Measurements from ENCODE around the gene ACSM5.

ACSM5 gene, protein sequence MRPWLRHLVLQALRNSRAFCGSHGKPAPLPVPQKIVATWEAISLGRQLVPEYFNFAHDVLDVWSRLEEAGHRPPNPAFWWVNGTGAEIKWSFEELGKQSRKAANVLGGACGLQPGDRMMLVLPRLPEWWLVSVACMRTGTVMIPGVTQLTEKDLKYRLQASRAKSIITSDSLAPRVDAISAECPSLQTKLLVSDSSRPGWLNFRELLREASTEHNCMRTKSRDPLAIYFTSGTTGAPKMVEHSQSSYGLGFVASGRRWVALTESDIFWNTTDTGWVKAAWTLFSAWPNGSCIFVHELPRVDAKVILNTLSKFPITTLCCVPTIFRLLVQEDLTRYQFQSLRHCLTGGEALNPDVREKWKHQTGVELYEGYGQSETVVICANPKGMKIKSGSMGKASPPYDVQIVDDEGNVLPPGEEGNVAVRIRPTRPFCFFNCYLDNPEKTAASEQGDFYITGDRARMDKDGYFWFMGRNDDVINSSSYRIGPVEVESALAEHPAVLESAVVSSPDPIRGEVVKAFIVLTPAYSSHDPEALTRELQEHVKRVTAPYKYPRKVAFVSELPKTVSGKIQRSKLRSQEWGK

DNA sequence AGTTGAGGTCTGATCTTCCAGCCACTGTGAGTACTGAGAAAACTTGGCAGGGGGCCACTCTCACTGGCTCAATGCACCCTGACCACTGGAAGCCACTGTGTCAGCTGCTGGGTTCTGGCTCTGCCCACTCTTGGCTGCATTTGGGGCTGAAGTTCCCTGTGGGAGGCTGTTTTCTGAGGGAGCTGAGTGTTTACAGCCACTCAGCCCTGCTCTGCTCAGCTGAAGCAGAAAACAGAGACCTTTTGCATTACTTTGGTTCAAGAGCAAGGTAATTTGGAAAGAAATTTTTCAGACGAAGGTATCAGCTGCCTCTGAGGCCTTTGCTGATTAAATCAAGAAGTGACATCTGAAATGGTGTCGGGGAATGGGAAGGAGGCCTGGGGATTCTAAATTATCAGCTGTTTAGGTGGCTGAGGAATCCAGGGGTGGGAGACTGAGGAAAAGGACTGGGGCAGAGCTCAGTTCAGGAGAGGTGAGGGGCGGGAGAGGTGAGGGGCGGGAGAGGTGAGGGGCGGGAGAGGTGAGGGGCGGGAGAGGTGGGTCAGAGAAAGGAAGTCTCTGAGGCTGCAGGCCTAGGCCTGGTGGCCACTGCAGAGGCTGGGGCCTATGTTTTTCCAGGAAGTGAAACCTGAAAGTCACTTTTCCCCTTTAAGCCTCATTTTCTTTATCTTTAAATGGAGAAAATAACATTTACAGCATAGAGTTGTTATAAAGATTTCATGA is at the start of gene ACSM5:
Gene ACSM5, plus strand, starts transcription at position 137 of the 723 bp plus-strand sequence. CDS start 1,951 bp downstream, outside the sequence.
- DNase-seq (ENCODE audit: low spot score), result no peak

DNA sequence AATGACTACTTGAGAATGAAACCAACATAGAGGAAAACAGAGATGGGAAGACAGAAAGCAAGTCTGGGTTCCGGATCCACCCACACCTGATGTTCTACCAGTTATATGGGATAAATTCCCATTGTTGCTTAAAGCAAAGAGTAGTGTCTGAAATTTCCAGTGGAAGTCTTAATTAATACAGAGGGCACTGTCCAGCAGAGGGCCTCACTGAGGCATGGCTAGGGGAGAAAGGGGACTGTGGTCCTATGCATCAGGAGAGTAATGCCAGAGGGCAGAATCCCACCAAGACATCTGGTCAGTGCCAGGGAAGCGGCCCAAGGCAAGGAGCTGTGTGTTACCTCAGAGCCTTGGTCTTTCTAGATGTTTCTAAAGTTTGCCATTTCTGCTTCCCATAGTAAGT is 49.3 kb upstream of the ACSM5 start:
- no peak for DNase-seq (ENCODE audit: low spot score)

DNA sequence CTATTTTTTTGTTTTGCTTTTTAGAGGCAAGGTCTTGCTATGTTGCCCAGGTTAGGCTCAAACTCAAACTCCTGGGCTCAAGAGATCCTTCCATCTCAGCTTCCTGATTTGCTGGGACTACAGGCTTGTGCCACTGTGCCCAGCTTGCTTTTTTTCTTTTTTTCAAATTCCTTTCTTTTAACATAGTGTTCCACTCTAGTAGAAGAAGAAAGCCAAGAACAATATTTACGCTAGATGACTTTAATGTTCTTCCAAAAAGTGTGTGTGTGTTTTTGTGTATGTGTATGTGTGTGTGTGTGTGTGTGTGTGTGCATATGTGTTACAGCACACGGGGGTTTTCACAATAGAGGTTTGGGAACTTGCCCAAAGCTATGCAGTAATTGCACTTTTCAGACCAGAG is 46.1 kb upstream of the ACSM5 start:
- no peak for DNase-seq (ENCODE audit: low spot score)

DNA sequence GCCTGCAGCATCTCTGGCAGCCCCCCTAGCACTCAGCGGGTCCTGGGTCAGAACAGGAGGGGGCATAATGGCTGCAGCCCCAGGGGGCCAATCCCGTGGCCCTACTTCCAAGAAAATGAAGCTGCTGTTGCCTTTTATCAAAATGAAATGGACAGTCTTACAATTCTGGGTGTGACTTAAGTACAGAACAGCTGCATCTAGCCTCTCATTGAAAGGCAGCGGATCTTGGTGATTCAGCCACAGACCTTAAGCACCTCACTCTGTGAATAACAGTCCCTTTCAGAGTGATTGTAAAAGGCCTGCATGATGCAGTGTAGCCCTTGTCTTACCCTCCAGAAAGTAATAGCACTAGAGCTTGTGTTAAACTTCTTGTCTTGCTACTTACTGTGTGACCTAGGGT is 45.3 kb upstream of the ACSM5 start:
- no peak for DNase-seq (ENCODE audit: low spot score)

DNA sequence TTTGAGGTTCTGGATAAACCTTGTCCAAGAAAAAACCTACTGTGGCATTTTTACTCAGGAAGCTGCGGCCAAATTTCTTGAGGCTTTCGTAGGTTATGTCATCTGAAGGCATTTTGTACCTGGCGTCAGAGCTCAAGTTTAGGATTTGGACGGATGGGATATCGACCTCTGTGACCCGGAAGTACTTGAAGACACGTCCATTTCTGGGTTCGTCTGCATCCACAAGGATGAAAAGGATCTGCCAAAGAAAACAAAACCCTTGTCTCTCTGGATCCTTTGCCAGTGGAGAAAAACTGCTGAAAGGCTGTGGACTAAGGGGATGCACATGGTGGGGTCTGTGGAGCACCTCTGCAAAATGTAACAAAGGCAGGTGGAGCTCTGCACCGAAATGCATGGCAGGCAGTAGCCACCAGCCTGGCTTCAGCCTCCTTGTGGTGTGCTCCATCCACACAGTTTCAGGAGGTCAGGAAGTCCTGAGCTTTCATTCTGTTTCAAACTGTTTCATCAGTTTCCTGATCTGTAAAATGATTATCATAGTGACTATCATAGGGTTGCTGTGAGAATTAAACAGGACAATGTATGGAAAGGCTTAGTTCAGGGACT is 39.8 kb upstream of the ACSM5 start:
- DNase-seq (ENCODE audit: low spot score), result no peak

DNA sequence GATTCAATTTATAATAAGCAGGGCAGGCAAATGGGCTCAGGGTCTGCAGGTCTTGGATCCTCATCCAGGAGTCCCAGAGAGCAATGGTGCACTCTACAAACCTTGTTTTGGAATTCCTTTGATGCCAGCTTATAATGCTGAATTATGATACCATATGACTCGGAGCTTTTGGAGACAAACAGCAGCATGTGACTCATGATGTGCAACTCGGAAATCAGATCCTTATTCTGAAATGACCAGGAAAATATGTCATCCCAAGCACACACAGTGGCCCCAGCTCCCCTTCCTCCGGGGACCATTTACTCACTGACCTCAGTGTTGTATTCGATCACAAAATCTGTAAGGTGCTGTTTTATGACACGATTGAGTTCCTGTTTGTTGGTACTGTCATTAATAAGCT is 36.6 kb upstream of the ACSM5 start:
- DNase-seq (ENCODE audit: low spot score), result no peak

DNA sequence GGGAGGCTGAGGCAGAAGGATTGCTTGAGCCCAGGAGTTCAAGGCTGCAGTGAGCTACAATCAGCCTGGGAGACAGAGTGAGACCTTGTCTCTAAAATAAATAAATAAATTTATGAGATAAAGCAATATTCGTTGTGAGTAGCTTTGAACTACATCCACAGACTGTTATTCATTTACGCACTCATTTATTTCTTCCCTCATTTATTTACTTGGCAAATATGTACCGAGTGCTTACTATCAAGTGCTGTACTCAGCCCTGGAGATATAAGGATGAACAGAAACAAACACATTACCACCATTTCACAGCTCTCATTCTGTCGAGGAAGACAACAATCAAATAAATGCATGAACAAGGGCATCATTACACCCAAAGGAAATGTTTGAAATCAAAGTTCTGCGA is 32.2 kb upstream of the ACSM5 start:
- no peak for DNase-seq (ENCODE audit: low spot score)

DNA sequence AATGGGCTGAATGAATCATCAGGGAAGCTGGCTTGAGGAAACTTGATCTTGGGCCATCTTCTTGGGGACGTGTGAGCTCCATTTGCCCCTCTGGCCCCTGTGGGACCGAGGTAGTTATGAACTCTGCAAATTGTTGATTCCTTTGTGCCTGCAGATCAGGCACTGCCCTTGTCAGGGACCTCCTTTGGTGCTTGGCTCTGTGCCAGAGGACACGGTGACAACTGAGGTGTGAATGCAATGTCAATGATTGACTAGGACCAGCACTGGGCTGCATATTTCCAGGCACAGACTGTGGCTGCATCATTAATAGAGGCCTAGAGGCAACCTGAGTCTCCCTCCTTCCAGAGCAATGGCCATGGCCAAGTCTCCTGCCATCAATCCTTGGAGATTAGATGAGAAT is 28.6 kb upstream of the ACSM5 start:
- DNase-seq (ENCODE audit: low spot score), result no peak

DNA sequence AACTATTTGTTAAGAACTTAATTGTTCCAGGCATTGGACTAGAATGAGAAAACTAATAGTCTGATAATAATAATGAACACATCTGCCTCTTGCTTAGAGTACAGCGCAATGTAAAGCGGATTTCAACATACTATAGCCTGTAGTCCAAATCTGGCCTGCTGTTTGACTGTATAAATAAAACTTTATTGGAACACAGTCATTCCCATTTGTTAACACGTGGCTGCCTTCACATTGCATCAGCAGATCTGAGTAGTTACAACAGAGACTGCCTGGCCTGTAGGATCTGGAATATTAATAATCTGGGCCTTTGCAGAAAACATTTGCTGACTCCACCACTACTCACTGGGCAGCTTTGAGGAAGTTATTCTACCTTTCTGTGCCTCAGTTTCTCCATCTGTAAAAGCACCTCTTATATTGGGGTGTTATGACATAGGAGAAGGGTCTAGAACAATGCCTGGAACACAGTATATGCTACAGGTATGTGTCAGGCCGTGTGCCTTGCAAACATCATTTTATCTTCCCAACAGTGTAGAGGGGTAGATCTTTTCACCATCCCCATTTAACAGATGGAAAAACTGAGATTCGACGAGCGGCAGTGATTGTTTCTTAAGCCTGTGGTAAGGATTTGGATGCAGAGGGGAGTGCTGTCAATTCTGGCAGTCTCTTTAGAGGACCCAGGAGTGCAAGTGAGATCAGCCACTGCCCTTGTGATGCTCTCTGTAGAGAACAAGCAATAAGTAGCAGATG is 27.0 kb upstream of the ACSM5 start:
- no peak for DNase-seq (ENCODE audit: low spot score)

DNA sequence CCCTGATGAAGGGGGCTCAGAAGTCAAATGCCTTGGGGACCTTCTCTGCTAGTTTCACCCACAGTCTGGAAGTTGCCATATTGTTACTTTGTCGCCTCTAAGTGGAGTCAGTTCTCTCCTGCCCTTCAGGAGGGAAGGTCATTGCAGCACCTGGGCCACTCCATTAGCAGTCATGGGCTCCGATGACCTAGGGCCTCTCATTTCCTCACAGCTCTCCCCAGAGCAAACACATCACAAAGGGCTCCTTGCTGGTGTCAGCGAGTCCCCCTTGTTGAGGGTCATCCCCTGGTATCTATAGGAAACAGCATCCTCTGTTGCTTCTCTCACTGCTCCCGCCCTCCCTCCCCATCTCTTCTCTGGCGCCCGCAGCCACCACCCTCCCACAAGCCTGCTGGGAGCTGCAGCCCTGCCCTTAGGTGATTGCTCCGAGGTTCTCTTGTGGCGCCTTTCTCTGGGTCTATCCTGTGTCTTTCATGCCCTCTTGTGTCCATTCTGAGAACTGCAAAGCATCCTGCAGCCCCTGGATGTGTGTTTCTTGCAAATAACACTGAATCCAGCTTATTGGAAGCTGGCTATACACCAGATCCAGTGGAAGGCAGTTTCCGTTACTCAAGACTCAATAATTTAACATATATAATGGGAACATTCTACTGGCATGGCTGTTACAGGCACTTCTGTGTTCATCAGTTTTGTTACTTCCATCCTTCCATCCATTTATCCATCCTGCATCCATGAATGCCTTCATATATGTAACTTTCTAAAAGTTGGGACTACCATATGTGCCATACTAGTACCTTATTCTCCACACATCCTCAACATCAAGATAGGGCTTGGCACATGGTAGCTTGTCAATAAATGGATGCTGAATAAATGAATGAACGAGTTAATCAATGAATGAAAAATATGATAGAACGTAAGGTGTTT is 26.0 kb upstream of the ACSM5 start:
- peak; percentile 21 for DNase-seq (ENCODE audit: low spot score)

DNA sequence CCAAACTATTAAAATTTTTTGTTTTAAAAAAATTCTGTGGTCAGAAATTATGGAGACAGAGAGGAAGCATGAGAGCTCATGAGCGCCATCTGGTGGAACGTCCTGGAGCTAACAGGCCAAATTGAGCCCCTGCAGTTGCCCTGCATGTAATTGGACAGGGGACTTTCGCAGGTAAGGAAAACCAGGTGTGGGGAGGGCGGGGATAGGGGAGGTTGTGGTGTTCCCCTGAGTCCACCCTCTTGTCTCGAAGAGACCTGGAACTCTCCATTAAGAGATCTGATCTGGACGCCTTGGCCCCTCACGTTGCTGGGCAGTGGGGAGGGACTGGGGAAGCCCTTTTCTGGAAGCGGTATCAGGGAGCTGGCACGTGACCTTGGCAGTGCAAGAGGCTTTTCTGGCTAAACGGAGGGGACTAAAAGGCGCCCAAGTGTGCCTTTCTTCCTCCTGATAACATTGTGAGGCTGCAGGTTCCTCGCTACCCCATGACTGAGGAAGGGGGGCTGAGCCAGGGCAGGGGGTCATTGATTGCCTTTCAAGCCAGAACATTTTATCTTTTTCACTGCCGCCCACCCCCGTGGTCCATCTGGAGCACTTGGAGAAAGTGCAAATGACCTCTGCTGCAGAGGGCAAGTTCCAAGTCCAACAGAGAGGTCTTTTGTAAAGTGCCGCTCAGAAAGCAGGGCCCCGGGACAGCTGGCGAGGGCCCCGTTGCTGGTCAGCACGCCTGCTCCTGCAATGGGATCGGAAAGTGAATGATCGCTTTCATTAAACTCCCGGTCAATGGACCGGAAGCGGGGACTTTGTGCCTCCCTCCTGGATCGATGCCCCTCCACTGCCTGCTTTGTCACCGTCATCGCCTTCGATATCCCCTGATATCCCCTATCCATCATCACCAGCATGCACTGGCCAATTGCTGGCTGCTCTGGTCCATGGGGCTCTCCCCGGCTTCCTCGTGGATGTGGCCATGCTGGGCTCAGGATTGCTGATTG is 23.2 kb upstream of the ACSM5 start:
- peak; percentile 56 for DNase-seq (ENCODE audit: low spot score)

DNA sequence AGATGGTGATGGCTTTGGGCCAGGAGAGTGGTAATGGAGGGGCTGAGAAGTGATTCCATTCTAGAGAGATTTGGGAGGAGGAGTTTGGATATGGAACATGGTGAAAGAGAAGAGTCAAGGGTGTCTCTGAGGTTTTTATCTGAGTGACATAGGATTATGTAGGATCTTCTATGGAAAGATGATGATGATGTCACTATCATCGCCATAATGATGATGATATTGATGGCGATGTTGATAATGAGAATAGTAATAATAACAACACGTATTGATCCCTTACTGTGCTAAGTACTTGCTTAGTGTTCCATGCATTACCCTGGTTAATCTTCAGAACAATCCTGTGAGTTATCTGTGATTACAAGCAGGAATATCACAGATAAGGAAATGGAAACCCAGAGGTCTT is 21.4 kb upstream of the ACSM5 start:
- no peak for DNase-seq (ENCODE audit: low spot score)

DNA sequence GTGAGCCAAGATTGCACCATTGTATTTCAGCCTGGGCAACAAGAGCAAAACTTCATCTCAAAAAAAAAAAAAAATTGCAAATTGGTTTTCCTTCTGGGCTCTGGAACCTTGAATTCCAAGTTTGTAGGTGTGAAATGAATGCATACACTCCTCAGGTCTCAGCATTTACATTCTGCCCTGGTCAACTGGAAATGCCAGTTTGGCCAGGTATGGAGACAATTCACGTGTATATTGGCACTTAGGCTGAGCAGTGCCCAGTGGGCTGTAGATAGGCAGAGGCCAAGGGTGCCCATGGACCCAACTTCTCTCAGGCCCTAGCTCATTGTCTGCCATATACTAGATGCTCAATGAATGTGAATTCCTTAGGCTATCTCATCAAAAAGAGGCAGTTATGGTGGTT is 20.5 kb upstream of the ACSM5 start:
- DNase-seq (ENCODE audit: low spot score), result no peak

DNA sequence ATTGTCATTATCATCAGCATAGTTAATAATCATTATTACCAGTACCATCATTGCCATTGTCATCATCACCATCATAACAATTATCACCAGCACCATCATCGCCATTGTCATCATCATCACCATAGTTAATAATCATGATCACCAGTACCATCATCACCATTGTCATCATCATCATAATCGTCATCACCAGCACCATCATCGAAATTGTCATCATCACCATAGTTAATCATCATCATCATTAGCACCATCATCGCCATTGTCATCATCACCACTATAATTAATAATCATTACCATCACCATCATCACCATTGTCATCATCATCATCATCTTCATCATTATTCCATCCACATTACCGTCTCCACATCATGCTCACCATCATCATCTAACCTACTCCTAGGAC is 18.3 kb upstream of the ACSM5 start:
- no peak for DNase-seq (ENCODE audit: low spot score)

DNA sequence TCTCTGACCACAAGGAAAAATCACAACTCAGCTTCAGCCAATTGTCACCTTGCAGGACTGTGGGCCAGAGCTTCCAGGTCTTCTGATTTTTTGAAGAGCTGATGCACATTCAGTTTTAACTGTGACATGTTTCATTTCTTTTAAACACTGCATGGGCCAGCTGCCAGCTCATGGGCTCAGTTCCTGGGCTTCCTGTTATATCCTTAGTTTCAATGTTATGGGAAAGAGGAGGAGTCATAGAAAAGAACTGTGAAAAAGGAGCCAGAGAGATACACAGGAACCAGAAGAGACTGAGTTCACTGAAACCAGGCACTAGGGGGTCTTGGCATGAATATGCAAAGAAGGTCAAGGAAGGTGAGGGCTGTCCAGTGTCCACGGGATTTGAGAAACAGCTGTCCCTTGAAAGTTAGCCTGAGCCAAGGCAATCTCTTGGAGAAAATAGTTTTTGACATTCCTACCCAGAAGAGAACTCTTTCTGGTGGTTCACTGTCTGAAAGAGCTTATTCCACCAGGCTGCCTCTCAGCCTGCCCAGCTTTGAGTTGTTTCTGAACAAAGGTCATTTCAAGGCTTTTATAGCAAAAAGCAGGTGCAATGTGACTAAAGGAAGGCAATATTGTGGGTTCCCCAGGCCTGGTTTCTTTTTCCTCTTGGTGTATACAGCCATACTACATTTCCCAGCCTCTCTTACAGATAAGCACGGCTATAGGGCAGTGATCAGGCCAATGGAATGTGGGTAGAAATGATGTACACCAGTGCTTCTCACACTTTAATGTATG is 15.3 kb upstream of the ACSM5 start:
- no peak for DNase-seq (ENCODE audit: low spot score)

DNA sequence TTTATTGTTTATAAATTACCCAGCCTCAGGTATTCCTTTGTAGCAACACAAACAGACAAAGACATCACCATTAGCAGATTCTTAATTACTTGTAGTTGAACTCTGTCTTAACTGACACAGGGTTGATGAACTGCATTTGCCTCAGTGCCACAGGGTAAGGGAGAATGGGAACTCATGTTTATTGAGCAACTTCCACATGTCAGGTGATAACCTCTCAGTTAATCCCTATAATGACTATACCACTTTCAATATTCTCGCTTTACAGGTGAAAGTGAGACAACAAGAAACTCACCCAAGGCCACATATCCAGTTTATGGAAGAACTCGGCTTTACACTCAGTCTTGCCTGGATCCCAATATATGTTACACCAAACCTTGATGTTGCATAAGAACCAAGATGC is 13.4 kb upstream of the ACSM5 start:
- DNase-seq (ENCODE audit: low spot score), result no peak

DNA sequence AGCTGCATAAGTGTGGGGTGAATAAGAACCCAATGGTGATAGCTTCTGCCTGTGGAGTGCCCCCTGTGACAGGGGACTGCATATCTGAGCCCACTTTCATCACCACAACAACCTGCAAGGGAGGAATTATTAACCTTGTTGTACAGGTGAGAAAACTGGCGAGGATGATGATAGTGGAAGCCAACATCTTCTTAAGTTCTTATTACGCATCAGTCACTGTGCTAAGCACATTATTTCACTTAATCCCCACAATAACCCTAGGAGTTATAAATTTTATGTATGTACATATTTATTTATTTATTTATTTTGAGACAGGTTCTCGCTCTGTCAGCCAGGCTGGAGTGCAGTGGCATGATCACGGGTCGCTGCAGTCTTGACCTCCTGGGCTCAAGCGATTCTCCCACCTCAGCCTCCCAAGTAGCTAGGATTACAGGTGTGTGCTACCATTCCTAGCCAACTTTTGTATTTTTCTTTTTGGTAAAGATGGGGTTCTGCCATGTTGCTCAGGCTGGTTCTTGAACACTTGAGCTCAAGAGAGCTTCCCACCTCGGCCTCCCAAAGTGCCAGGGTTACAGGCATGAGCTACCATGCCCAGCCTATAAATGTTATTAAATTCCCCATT is 12.4 kb upstream of the ACSM5 start:
- no peak for DNase-seq (ENCODE audit: low spot score)

DNA sequence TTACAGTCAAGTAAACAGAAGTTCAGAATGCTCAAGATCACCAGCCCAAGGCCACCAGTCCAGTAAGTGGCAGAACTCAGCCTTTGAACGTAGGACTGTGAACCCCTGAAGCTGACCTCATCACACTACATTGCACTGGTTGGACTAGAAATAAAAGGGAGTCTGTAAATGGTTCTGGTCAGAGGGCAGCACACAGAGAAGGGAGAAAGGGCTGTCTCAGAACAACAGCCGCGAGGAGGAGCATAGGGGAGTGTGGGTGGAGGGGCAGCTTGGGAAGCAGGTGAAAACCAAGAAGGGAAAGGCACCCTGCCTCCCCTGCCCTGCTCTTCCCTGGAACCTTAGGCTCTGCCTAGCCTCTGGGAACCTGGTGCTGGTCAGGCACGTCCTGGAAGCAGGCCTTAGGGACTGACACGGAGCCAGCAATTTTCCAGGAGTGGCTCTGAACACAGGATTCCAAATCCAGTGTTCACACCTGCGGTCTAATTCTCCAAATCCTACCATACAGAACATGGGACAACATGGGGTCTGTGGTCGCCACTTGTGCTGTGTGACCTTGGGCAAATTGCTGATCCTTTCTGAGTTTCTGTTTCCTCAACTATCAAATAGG is 11.8 kb upstream of the ACSM5 start:
- no peak for DNase-seq (ENCODE audit: low spot score)
